H1 (cell line): Measurements from ENCODE around the gene RNF225. TPM values are rescaled to one million over a fixed set of nuclear protein-coding genes. Genes with fewer than 3 reads are reported as not detected.

Experiments used
- EP300 ChIP-seq, 2 experiments: IDR thresholded peaks; 1 replicate in 1 of 2; 2 replicates in 1 of 2; pipeline ENCODE4 v1.6.1; 2011 to 2012; ENCODE audit warnings: low read depth in 2 of 2, low read length in 2 of 2, mild to moderate bottlenecking in 2 of 2, borderline replicate concordance in 1 of 2, inconsistent platforms in 1 of 2, moderate library complexity in 1 of 2
- NRF1 ChIP-seq: IDR thresholded peaks from 2 replicates; pipeline ENCODE4 v1.6.1; 2011; ENCODE audit warnings: mild to moderate bottlenecking, low read depth, low read length, improper control_type of control experiment
- RFX5 ChIP-seq: IDR thresholded peaks from 2 replicates; pipeline ENCODE4 v1.6.1; 2011; ENCODE audit warnings: low read depth, low read length, improper control_type of control experiment, borderline replicate concordance
- SUZ12 ChIP-seq: fragments of 200-600 bp; sonication (generic); IDR thresholded peaks from 2 replicates; pipeline ENCODE4 v1.6.1; 2012; ENCODE audit warnings: mild to moderate bottlenecking, inconsistent platforms, low read length, moderate library complexity, mixed read lengths
- polyA plus RNA-seq, 7 experiments: library from polyadenylated mRNA; depleted of rRNA in 3 of 7; stranded (reverse) in 5 of 7; unstranded in 2 of 7; fragments of >200 nt in 5 of 7; fragments of 200-250 nt in 2 of 7; gene quantifications; 1 replicate in 5 of 7; 2 replicates in 1 of 7; 4 replicates in 1 of 7; pipeline versions ENCODE4 v1.2.1 to v1.2.3, GENCODE V29; 2011 to 2013; ENCODE audit warnings: missing spikeins in 2 of 7, mixed read lengths in 2 of 7
- total RNA-seq: library from RNA; stranded (reverse); fragmentation: NEBNext Ultra II Directional; extraction: Animal tissue kit (Norgen Biotek cat#: 25700); gene quantifications from 2 replicates; pipeline ENCODE4 v1.2.1, GENCODE V29; 2021
- TF ChIP-seq, protein P1 (sequence below): fragments of 300-600 bp; sonication (generic); IDR thresholded peaks from 2 replicates; pipeline ENCODE4 v1.7.1; 2012; ENCODE audit warnings: low read length, moderate library complexity, mild to moderate bottlenecking, inconsistent platforms; ENCODE audit not compliant: insufficient replicate concordance
- TF ChIP-seq, protein P2 (sequence below): IDR thresholded peaks from 2 replicates; pipeline ENCODE4 v1.6.1; 2011; ENCODE audit warnings: low read length, improper control_type of control experiment
- TF ChIP-seq, protein P3 (sequence below): IDR thresholded peaks from 2 replicates; pipeline ENCODE4 v1.6.1; 2012; ENCODE audit warnings: inconsistent platforms

The RNF225 gene
- total and polyA plus RNA-seq, 2 of the 8 experiments (the other 6 are each of a cell fraction or from before 2014, with no cell fraction given) = 0.17 to 1.0 TPM

DNA sequence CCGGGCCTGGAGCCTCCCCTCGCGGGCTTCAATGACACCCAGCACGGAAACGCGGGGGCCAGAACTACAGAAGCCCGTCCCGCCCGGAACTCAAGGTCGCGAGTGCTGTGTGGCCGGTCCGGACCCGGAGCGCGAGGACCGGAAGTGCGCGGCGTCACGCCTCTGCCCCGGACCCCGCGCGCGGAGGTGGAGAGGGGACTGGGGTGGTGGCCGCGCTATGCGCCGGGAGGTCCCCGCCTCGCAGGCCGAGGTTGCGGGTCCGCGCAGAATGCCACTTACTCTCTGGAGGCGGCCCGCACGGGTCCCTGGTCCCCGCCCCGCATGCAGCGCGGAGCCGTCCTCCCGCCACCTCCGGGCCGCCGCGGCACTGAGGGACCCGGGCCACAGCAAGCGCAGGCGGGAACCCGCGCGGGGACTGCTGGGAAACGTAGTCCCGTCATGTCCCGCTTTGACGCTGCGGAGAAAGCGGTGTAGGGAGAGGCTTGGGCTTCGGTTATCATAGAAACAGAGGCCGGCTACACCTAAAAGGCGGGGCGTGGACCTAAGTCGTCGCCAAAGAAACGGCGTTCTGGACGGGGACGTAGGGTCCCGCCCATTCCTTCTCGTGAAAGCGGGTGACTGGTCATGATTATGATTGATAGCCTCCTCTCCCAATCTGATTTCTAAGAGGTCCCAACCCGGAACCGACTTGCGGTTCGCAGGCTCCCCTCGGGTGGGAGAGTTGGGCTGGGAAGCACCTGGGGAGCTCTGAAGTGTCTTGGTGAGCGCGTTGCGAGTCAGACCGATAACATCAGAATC, 14.6 kb upstream of the RNF225 start, which contains the start of gene ZNF837 (continued):
- TF ChIP-seq, protein P1, sequence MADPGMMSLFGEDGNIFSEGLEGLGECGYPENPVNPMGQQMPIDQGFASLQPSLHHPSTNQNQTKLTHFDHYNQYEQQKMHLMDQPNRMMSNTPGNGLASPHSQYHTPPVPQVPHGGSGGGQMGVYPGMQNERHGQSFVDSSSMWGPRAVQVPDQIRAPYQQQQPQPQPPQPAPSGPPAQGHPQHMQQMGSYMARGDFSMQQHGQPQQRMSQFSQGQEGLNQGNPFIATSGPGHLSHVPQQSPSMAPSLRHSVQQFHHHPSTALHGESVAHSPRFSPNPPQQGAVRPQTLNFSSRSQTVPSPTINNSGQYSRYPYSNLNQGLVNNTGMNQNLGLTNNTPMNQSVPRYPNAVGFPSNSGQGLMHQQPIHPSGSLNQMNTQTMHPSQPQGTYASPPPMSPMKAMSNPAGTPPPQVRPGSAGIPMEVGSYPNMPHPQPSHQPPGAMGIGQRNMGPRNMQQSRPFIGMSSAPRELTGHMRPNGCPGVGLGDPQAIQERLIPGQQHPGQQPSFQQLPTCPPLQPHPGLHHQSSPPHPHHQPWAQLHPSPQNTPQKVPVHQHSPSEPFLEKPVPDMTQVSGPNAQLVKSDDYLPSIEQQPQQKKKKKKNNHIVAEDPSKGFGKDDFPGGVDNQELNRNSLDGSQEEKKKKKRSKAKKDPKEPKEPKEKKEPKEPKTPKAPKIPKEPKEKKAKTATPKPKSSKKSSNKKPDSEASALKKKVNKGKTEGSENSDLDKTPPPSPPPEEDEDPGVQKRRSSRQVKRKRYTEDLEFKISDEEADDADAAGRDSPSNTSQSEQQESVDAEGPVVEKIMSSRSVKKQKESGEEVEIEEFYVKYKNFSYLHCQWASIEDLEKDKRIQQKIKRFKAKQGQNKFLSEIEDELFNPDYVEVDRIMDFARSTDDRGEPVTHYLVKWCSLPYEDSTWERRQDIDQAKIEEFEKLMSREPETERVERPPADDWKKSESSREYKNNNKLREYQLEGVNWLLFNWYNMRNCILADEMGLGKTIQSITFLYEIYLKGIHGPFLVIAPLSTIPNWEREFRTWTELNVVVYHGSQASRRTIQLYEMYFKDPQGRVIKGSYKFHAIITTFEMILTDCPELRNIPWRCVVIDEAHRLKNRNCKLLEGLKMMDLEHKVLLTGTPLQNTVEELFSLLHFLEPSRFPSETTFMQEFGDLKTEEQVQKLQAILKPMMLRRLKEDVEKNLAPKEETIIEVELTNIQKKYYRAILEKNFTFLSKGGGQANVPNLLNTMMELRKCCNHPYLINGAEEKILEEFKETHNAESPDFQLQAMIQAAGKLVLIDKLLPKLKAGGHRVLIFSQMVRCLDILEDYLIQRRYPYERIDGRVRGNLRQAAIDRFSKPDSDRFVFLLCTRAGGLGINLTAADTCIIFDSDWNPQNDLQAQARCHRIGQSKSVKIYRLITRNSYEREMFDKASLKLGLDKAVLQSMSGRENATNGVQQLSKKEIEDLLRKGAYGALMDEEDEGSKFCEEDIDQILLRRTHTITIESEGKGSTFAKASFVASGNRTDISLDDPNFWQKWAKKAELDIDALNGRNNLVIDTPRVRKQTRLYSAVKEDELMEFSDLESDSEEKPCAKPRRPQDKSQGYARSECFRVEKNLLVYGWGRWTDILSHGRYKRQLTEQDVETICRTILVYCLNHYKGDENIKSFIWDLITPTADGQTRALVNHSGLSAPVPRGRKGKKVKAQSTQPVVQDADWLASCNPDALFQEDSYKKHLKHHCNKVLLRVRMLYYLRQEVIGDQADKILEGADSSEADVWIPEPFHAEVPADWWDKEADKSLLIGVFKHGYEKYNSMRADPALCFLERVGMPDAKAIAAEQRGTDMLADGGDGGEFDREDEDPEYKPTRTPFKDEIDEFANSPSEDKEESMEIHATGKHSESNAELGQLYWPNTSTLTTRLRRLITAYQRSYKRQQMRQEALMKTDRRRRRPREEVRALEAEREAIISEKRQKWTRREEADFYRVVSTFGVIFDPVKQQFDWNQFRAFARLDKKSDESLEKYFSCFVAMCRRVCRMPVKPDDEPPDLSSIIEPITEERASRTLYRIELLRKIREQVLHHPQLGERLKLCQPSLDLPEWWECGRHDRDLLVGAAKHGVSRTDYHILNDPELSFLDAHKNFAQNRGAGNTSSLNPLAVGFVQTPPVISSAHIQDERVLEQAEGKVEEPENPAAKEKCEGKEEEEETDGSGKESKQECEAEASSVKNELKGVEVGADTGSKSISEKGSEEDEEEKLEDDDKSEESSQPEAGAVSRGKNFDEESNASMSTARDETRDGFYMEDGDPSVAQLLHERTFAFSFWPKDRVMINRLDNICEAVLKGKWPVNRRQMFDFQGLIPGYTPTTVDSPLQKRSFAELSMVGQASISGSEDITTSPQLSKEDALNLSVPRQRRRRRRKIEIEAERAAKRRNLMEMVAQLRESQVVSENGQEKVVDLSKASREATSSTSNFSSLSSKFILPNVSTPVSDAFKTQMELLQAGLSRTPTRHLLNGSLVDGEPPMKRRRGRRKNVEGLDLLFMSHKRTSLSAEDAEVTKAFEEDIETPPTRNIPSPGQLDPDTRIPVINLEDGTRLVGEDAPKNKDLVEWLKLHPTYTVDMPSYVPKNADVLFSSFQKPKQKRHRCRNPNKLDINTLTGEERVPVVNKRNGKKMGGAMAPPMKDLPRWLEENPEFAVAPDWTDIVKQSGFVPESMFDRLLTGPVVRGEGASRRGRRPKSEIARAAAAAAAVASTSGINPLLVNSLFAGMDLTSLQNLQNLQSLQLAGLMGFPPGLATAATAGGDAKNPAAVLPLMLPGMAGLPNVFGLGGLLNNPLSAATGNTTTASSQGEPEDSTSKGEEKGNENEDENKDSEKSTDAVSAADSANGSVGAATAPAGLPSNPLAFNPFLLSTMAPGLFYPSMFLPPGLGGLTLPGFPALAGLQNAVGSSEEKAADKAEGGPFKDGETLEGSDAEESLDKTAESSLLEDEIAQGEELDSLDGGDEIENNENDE = no peak
- TF ChIP-seq, protein P2, sequence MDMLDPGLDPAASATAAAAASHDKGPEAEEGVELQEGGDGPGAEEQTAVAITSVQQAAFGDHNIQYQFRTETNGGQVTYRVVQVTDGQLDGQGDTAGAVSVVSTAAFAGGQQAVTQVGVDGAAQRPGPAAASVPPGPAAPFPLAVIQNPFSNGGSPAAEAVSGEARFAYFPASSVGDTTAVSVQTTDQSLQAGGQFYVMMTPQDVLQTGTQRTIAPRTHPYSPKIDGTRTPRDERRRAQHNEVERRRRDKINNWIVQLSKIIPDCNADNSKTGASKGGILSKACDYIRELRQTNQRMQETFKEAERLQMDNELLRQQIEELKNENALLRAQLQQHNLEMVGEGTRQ = peak; percentile 3; the same call in 1 of the 2 replicates
- TF ChIP-seq RFX5 (no peak), SUZ12 (no peak), NRF1 (no peak), EP300 (IDR thresholded peaks at IDR 0.05; ENCODE audit: borderline replicate concordance in 1 of 2, low read depth in 2 of 2, low read length in 2 of 2) (no peak)
- TF ChIP-seq, protein P3, sequence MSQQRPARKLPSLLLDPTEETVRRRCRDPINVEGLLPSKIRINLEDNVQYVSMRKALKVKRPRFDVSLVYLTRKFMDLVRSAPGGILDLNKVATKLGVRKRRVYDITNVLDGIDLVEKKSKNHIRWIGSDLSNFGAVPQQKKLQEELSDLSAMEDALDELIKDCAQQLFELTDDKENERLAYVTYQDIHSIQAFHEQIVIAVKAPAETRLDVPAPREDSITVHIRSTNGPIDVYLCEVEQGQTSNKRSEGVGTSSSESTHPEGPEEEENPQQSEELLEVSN = peak; percentile 85
